GM23338 (cell line): Measurements from ENCODE around the gene B4GALT5. TPM values are rescaled to one million over a fixed set of nuclear protein-coding genes. Genes with fewer than 3 reads are reported as not detected.
"Not testable (repeated sequence)": the region's sequence is repeated elsewhere in the genome, so short reads cannot be mapped to it uniquely, and the experiment has no call there.

Source experiments
- ATAC-seq: fragments of 200-7000 bp; cut with Tn5 transposase; 3 replicates; pipeline ENCODE4 v1.9.1; 2020
- DNase-seq: peaks from one replicate; pipeline ENCODE4 v3.0.0-alpha.2; 2015; ENCODE audit warnings: low spot score
- H2AFZ ChIP-seq: fragments of 200-600 bp; sonication (generic); 2 replicates; pipeline ENCODE4 v1.8.0; 2016; ENCODE audit warnings: antibody characterized with exemption, mild to moderate bottlenecking, moderate library complexity
- H3F3A ChIP-seq: fragments of 200-600 bp; sonication (generic); replicated peaks from 2 replicates; pipeline ENCODE4 v1.8.0; 2017; ENCODE audit warnings: antibody characterized with exemption, mixed run types, low read depth
- H3K27ac ChIP-seq: fragments of 200-600 bp; sonication (generic); 2 replicates; pipeline ENCODE4 v1.6.1; 2016; ENCODE audit warnings: low read depth
- H3K27me3 ChIP-seq: fragments of 200-600 bp; sonication (generic); 2 replicates; pipeline ENCODE4 v1.8.0; 2016; ENCODE audit warnings: mild to moderate bottlenecking, mixed run types, moderate library complexity; ENCODE audit not compliant: insufficient read depth
- H3K36me3 ChIP-seq: fragments of 200-600 bp; sonication (generic); 2 replicates; pipeline ENCODE4 v1.8.0; 2016; ENCODE audit warnings: mild to moderate bottlenecking; ENCODE audit not compliant: insufficient read depth
- H3K4me1 ChIP-seq: fragments of 200-600 bp; sonication (generic); 2 replicates; pipeline ENCODE4 v1.8.0; 2016; ENCODE audit warnings: mild to moderate bottlenecking, moderate library complexity; ENCODE audit not compliant: insufficient read depth
- H3K4me2 ChIP-seq: fragments of 200-600 bp; sonication (generic); 2 replicates; pipeline ENCODE4 v1.7.1; 2017; ENCODE audit warnings: mixed run types
- H3K4me3 ChIP-seq: fragments of 200-600 bp; sonication (generic); 2 replicates; pipeline ENCODE4 v1.6.1; 2016; ENCODE audit warnings: mixed run types
- H3K79me2 ChIP-seq: fragments of 200-600 bp; sonication (generic); replicated peaks from 2 replicates; pipeline ENCODE4 v1.8.0; 2017; ENCODE audit warnings: mild to moderate bottlenecking; ENCODE audit not compliant: insufficient read depth
- H3K9me2 ChIP-seq: fragments of 200-600 bp; sonication (generic); 2 replicates; pipeline ENCODE4 v1.8.0; 2017; ENCODE audit not compliant: insufficient read depth
- H4K20me1 ChIP-seq: fragments of 200-600 bp; sonication (generic); replicated peaks from 2 replicates; pipeline ENCODE4 v1.8.0; 2017; ENCODE audit warnings: mild to moderate bottlenecking; ENCODE audit not compliant: insufficient read depth
- H3K27ac Mint-ChIP-seq: 2 replicates; pipeline ENCODE4 v1.8.0; 2020; ENCODE audit warnings: inconsistent platforms, mild to moderate bottlenecking, moderate library complexity, mixed read lengths
- H3K27me3 Mint-ChIP-seq: 3 replicates; pipeline ENCODE4 v1.8.0; 2022; ENCODE audit warnings: low read depth, mild to moderate bottlenecking, moderate library complexity, mixed read lengths, inconsistent platforms; ENCODE audit not compliant: insufficient read depth, poor library complexity
- H3K36me3 Mint-ChIP-seq: 3 replicates; pipeline ENCODE4 v1.8.0; 2021; ENCODE audit warnings: low read depth, mild to moderate bottlenecking, inconsistent platforms, moderate library complexity, mixed read lengths
- H3K4me1 Mint-ChIP-seq: 3 replicates; pipeline ENCODE4 v1.8.0; 2020; ENCODE audit warnings: mild to moderate bottlenecking, inconsistent platforms, mixed read lengths
- H3K4me3 Mint-ChIP-seq: 3 replicates; pipeline ENCODE4 v1.8.0; 2021; ENCODE audit warnings: moderate library complexity, mild to moderate bottlenecking, inconsistent platforms, mixed read lengths
- H3K9me3 Mint-ChIP-seq: 3 replicates; pipeline ENCODE4 v1.8.0; 2020; ENCODE audit warnings: moderate library complexity, mild to moderate bottlenecking, inconsistent platforms, mixed read lengths
- ZNF462 ChIP-seq: fragments of 250-450 bp; sonication (Bioruptor Pico); IDR thresholded peaks from 2 replicates; pipeline ENCODE4 v1.5.0; 2020; ENCODE audit warnings: mild to moderate bottlenecking, moderate library complexity
- polyA plus RNA-seq: library from polyadenylated mRNA; unstranded; fragments of >200 nt; fragmentation: Nextera tagmentation; extraction: Ambion mirVana; gene quantifications from 2 replicates; pipeline ENCODE4 v1.2.1, GENCODE V29; 2016
- total RNA-seq: library from RNA; depleted of rRNA; stranded (reverse); fragments of >200 nt; shearing (Covaris generic); gene quantifications from 2 replicates; pipeline ENCODE4 v1.2.3, GENCODE V29; 2014

Gene B4GALT5
- total and polyA plus RNA-seq, 2 experiments from 2014 or later, result 19.1 to 50.3 TPM

DNA sequence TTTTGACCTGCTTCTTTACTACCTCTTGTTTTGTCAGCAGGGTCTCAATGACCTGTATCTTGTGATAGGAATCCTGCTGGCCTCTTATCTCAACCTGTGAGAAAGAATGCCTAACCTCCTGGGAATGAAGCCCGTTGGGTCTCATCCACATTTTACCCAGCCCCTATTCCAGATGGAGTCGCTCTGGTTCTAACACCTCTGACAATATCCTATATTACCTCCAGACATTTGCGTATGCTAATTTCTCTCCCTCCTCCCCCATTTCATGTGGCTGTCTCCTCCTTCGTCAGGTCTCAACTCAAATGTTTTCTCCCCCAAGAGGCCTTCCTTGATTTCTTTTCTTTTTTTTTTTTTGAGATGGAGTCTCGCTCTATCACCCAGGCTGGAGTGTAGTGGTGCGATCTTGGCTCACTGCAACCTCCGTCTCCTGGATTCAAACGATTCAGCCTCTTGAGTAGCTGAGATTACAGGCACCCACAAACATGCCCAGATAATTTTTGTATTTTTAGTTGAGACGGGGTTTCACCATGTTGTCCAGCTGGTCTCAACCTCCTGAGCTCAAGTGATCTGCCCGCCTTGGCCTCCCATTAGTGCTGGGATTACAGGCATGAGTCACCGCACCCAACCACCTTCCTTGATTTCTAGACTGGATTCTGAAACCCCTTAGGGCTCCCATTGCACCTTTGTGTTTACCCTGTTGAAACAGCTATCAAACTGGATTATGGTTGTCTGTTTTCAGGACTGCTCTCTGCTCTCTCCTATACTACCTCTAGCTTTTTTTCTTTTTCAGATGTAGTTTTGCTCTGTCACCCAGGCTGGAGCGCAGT, 49.5 kb upstream of the B4GALT5 start (continued):
- no peak for TF ChIP-seq ZNF462 (CRISPR knock-in tag)

DNA sequence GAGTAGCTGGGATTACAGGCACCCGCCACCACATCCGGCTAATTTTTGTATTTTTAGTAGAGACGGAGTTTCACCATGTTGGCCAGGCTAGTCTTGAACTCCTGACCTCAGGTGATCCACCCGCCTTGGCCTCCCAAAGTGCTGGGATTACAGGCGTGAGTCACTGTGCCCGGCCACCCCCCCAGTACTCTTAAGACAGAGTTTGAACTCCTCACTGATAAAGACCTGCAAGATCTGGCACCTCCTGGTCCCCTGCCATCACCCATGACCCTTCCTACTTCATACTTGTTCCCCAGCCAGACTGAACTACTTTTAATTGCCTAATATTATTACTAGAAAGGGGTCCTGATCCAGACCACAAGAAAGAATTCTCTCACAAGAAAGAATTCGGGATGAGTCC, 48.2 kb upstream of the B4GALT5 start:
- not testable (repeated sequence) for DNase-seq
- H3K4me1 Mint-ChIP-seq, result peaks cover 43% of the 10 kb centered on the region

More for the DNA sequence above, 48.2 kb upstream of the B4GALT5 start:
- H3K27me3 ChIP-seq, H3K9me3 Mint-ChIP-seq, H3K36me3 Mint-ChIP-seq, H3K79me2 ChIP-seq, H3K4me3 Mint-ChIP-seq, H3K4me3 ChIP-seq, H3K36me3 ChIP-seq, H2AFZ ChIP-seq, H3K27ac ChIP-seq, ATAC-seq, H3F3A ChIP-seq, H3K9me2 ChIP-seq, H3K4me2 ChIP-seq, H3K27ac Mint-ChIP-seq, H4K20me1 ChIP-seq: not testable (repeated sequence)
- H3K27me3 Mint-ChIP-seq, result peaks cover 15% of the 10 kb centered on the region
- peaks cover 39% of the 10 kb centered on the region for H3K4me1 ChIP-seq
